CD4-positive, alpha-beta T cell treated with Interleukin-17A for 1 hour (primary cell): Measurements from ENCODE around the gene MOAP1.
"Not testable (repeated sequence)": the region's sequence is repeated elsewhere in the genome, so short reads cannot be mapped to it uniquely, and the experiment has no call there.

Source experiments
- DNase-seq: peaks from one replicate; pipeline ENCODE4 v3.0.0-alpha.2; 2020

The MOAP1 gene

GRCh38 chr14:93183596-93184317 is 940 bp downstream of the MOAP1 start:
- DNase-seq, result no peak

GRCh38 chr14:93175492-93175891 is 9.2 kb downstream of the MOAP1 start:
- DNase-seq, result no peak

GRCh38 chr14:93174731-93175130 is 10.0 kb downstream of the MOAP1 start:
- DNase-seq, result not testable (repeated sequence)

- DNase-seq, result no peak
Observed at GRCh38 chr14:93173943-93174395, 10.7 kb downstream of the MOAP1 start.

- no peak for DNase-seq
Observed at GRCh38 chr14:93171376-93171775, 13.3 kb downstream of the MOAP1 start.

GRCh38 chr14:93170141-93170540 is 14.6 kb downstream of the MOAP1 start:
- not testable (repeated sequence) for DNase-seq

GRCh38 chr14:93169619-93170018 is 15.1 kb downstream of the MOAP1 start:
- not testable (repeated sequence) for DNase-seq

GRCh38 chr14:93168610-93169009 is 16.1 kb downstream of the MOAP1 start:
- DNase-seq, result not testable (repeated sequence)

GRCh38 chr14:93165271-93166265 is 19.1 kb downstream of the MOAP1 start:
- not testable (repeated sequence) for DNase-seq

- no peak for DNase-seq
Observed at GRCh38 chr14:93163564-93163963, 21.1 kb downstream of the MOAP1 start.

GRCh38 chr14:93161411-93161940 is 23.2 kb downstream of the MOAP1 start:
- DNase-seq, result no peak

GRCh38 chr14:93160353-93160801 is 24.3 kb downstream of the MOAP1 start:
- no peak for DNase-seq

GRCh38 chr14:93159625-93160352 is 24.9 kb downstream of the MOAP1 start:
- not testable (repeated sequence) for DNase-seq

GRCh38 chr14:93158349-93158748 is 26.3 kb downstream of the MOAP1 start:
- DNase-seq, result not testable (repeated sequence)

- no peak for DNase-seq
Observed at GRCh38 chr14:93156693-93157369, 27.9 kb downstream of the MOAP1 start.

GRCh38 chr14:93155667-93156066 is 29.0 kb downstream of the MOAP1 start:
- no peak for DNase-seq

GRCh38 chr14:93153121-93153520 is 31.6 kb downstream of the MOAP1 start:
- DNase-seq, result no peak

GRCh38 chr14:93150227-93151208 is 34.2 kb downstream of the MOAP1 start:
- DNase-seq, result no peak

- DNase-seq, result no peak
Observed at GRCh38 chr14:93148979-93149378, 35.7 kb downstream of the MOAP1 start.

- DNase-seq, result no peak
Observed at GRCh38 chr14:93146119-93146518, 38.6 kb downstream of the MOAP1 start.
